GM23248 (cell line): ENCODE results near the gene OR2AE1.

Experiments used
- EZH2 ChIP-seq: fragments of 200-600 bp; sonication (generic); IDR thresholded peaks from 2 replicates; pipeline ENCODE4 v1.6.1; 2018; ENCODE audit warnings: antibody characterized with exemption, mild to moderate bottlenecking; ENCODE audit not compliant: insufficient read depth, poor library complexity, severe bottlenecking
- EZH2phosphoT487 ChIP-seq: fragments of 200-600 bp; sonication (generic); IDR thresholded peaks from 2 replicates; pipeline ENCODE4 v1.6.1; 2018; ENCODE audit warnings: antibody characterized with exemption, moderate library complexity, mild to moderate bottlenecking, low read depth; ENCODE audit not compliant: insufficient read depth

- TF ChIP-seq EZH2 (no peak), EZH2phosphoT487 (no peak)
These were observed 41.6 kb downstream of the OR2AE1 start for GRCh38 chr7:99835189-99835588.
